Muscle layer of duodenum (tissue), 2 donors: ENCODE results near the gene KRT33A.
"Not testable (repeated sequence)": the region's sequence is repeated elsewhere in the genome, so short reads cannot be mapped to it uniquely, and the experiment has no call there.

ENCODE experiments used
- H3K27ac ChIP-seq: one replicate; pipeline ENCODE4 v1.7.0; 2013; ENCODE audit warnings: mild to moderate bottlenecking, low read length
- H3K27me3 ChIP-seq: one replicate; pipeline ENCODE4 v1.7.0; 2013; ENCODE audit warnings: low read depth, mild to moderate bottlenecking, control low read depth, low read length
- H3K36me3 ChIP-seq, 2 donors: one replicate each; pipeline ENCODE4 v1.7.0; 2013; ENCODE audit warnings: low read length in 2 of 2, control low read depth in 1 of 2, mild to moderate bottlenecking in 1 of 2; ENCODE audit not compliant: insufficient read depth in 2 of 2, control insufficient read depth in 1 of 2
- H3K4me1 ChIP-seq, 2 donors: one replicate each; pipeline ENCODE4 v1.7.0; 2013; ENCODE audit warnings: low read length in 2 of 2, mild to moderate bottlenecking in 2 of 2, control low read depth in 1 of 2, moderate library complexity in 1 of 2; ENCODE audit not compliant: insufficient read depth in 2 of 2, control insufficient read depth in 1 of 2
- H3K4me3 ChIP-seq, 2 donors: one replicate each; pipeline ENCODE4 v1.7.0; 2013; ENCODE audit warnings: low read length in 2 of 2, low read depth in 1 of 2, mild to moderate bottlenecking in 1 of 2
- H3K9me3 ChIP-seq, 2 donors: one replicate each; pipeline ENCODE4 v1.7.0; 2013; ENCODE audit warnings: low read length in 2 of 2, control low read depth in 1 of 2, mild to moderate bottlenecking in 1 of 2; ENCODE audit not compliant: control insufficient read depth in 1 of 2
- donor health status: healthy.

The KRT33A gene

DNA sequence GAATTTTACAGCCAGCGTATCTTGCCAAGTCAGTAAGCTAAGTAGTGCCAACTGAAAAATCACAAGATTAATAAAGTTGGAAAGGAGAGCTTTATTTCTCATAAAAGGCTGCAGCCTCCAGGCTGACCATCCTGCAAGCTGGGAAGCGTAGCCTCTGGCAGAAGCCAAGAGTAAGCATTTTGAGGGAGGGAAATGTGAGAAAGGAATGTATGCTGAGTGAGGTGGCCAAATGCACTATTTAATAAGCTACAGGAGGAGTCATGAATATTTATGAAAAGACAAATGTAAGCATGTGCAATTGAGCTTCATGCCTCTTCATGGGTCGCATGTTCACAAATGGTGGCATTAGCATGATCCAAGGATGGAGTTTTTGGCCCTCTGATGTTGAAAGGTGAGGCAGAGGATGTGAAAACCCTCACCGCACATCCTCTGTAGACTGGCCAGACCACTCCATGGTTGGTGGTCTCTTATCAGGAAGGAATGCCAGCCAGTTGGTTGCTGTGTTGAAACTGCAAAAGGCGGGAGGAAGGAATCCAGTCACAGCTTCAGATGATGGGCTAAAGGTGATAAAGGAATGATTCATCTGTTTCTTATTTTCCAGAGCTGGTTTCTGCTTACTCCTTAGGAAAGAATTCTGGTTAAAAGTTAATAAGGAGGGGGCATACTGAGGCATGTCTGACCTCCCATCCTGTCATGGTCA lies 9.8 kb upstream of the KRT33A start:
- Histone ChIP-seq H3K27ac (no peak overlapping the region), H3K36me3 (no peaks in the 10 kb centered on the region), H3K9me3 (peaks cover 0 to 8% of the 10 kb centered on the region in 2 donors), H3K4me1 (no peaks in the 10 kb centered on the region), H3K4me3 (no peak overlapping the region), H3K27me3 (no peaks in the 10 kb centered on the region)

GRCh38 chr17:41354536-41354935 lies 3.9 kb upstream of the KRT33A start:
- Histone ChIP-seq H3K36me3 (no peaks in the 10 kb centered on the region), H3K4me3 (no peak overlapping the region), H3K9me3 (peaks cover 0 to 8% of the 10 kb centered on the region in 2 donors), H3K4me1 (no peaks in the 10 kb centered on the region), H3K27ac (no peak overlapping the region), H3K27me3 (no peaks in the 10 kb centered on the region)

GRCh38 chr17:41352597-41353366 lies 2.2 kb upstream of the KRT33A start:
- H3K4me3 ChIP-seq, result no peak overlapping the region
- peaks cover 0 to 8% of the 10 kb centered on the region in 2 donors for H3K9me3 ChIP-seq
- H3K36me3 ChIP-seq, result no peaks in the 10 kb centered on the region
- H3K4me1 ChIP-seq, result no peaks in the 10 kb centered on the region
- no peak overlapping the region for H3K27ac ChIP-seq
- no peaks in the 10 kb centered on the region for H3K27me3 ChIP-seq

GRCh38 chr17:41351177-41351576 lies 549 bp upstream of the KRT33A start:
- Histone ChIP-seq H3K36me3 (no peaks in the 10 kb centered on the region), H3K9me3 (peaks cover 0 to 1% of the 10 kb centered on the region in 2 donors), H3K4me1 (no peaks in the 10 kb centered on the region), H3K4me3 (no peak overlapping the region), H3K27ac (no peak overlapping the region), H3K27me3 (no peaks in the 10 kb centered on the region)

- H3K4me3 ChIP-seq, result no peak overlapping the region
- no peaks in the 10 kb centered on the region for H3K27me3 ChIP-seq
- H3K36me3 ChIP-seq, result no peaks in the 10 kb centered on the region
- no peak overlapping the region for H3K27ac ChIP-seq
- no peaks in the 10 kb centered on the region for H3K9me3 ChIP-seq
- H3K4me1 ChIP-seq, result no peaks in the 10 kb centered on the region
Observed at GRCh38 chr17:41347869-41348760, 2.5 kb downstream of the KRT33A start.

DNA sequence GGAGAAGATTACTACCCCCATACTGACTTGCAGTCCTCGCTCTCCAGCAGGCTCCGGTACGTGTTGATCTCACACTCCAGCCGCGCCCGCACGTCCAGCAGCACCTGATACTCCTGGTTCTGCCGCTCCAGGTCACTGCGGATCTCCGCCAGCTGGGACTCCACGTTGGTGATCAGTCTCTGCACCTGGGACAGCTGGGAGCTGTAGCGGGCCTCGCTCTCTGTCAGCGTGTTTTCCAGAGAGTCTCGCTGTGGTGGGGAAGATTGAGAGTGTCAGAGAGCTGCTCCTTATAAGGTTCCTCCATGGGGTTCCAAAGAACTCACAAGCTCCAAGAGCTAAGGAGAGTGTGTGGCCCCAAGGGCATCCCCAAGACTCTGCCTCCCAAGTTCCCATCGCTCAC lies 4.2 kb downstream of the KRT33A start:
- H3K4me3 ChIP-seq, H3K4me1 ChIP-seq, H3K36me3 ChIP-seq, H3K9me3 ChIP-seq, H3K27me3 ChIP-seq, H3K27ac ChIP-seq: not testable (repeated sequence)

- peaks cover 0 to 2% of the 10 kb centered on the region in 2 donors for H3K9me3 ChIP-seq
- no peak overlapping the region for H3K27ac ChIP-seq
- no peaks in the 10 kb centered on the region for H3K4me1 ChIP-seq
- H3K4me3 ChIP-seq, result no peak overlapping the region
- no peaks in the 10 kb centered on the region for H3K36me3 ChIP-seq
- H3K27me3 ChIP-seq, result no peaks in the 10 kb centered on the region
Observed at GRCh38 chr17:41345992-41346391, 4.6 kb downstream of the KRT33A start.

- no peaks in the 10 kb centered on the region for H3K36me3 ChIP-seq
- no peak overlapping the region for H3K27ac ChIP-seq
- H3K27me3 ChIP-seq, result no peaks in the 10 kb centered on the region
- H3K4me1 ChIP-seq, result no peaks in the 10 kb centered on the region
- H3K4me3 ChIP-seq, result no peak overlapping the region
- peaks cover 0 to 2% of the 10 kb centered on the region in 2 donors for H3K9me3 ChIP-seq
Observed at GRCh38 chr17:41343029-41343428, 7.6 kb downstream of the KRT33A start.

DNA sequence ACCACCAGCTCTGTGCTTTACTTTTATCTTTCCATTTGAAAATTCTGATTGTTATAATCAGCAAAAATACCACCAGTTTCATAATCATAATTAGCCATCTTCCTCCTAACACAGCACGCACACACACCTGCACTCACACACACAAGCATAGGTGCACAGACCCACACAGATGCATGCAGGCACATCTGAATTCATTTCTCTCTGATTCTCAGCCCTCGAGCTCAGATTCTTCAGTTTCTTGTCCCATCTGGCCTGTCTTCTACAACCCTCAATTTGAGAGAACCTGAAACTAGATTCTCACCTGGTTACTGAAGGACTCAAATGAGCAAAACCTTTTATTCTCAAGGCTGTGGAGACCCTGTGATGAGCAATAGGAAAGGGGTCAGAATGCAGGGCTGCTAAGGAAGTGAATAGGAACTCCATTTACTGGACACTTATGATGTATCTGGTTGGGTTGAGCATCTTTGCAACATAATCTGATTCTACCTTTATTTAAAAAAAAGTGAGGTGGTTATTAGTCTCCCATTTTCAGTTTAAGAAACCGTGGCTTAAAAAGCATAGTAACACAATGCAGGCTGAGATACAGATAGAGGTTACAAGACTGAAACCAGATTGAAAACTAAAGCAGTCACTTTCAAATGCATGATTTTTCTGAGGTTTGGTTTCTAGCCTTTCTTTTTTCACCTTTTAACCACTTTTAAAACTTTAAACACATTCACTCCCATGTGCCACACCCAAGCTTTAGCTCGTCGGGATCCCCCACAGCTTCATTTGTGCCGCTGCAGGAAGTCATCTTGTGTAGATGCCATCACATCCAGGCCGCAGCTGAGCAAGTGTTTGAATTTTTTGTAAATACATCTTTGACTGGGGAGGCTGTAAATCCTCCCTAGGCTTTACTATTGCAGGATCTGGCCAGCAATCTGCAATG lies 9.4 kb downstream of the KRT33A start:
- H3K27me3 ChIP-seq, result no peaks in the 10 kb centered on the region
- no peak overlapping the region for H3K4me3 ChIP-seq
- H3K27ac ChIP-seq, result no peak overlapping the region
- no peaks in the 10 kb centered on the region for H3K4me1 ChIP-seq
- peaks cover 0 to 2% of the 10 kb centered on the region in 2 donors for H3K9me3 ChIP-seq
- no peaks in the 10 kb centered on the region for H3K36me3 ChIP-seq

- Histone ChIP-seq H3K27me3 (no peaks in the 10 kb centered on the region), H3K9me3 (peaks cover 0 to 2% of the 10 kb centered on the region in 2 donors), H3K4me1 (no peaks in the 10 kb centered on the region), H3K27ac (no peak overlapping the region), H3K36me3 (no peaks in the 10 kb centered on the region), H3K4me3 (no peak overlapping the region)
Observed at GRCh38 chr17:41340494-41340893, 10.1 kb downstream of the KRT33A start.
